GM19240 (cell line): ENCODE measurements around the gene PHLDB3.
"Not testable (repeated sequence)": the region's sequence is repeated elsewhere in the genome, so short reads cannot be mapped to it uniquely, and the experiment has no call there.

Experiments
- DNase-seq: peaks from one replicate; pipeline ENCODE4 v3.0.0; 2011; ENCODE audit warnings: low spot score; ENCODE audit not compliant: insufficient read length

PHLDB3 gene

DNA sequence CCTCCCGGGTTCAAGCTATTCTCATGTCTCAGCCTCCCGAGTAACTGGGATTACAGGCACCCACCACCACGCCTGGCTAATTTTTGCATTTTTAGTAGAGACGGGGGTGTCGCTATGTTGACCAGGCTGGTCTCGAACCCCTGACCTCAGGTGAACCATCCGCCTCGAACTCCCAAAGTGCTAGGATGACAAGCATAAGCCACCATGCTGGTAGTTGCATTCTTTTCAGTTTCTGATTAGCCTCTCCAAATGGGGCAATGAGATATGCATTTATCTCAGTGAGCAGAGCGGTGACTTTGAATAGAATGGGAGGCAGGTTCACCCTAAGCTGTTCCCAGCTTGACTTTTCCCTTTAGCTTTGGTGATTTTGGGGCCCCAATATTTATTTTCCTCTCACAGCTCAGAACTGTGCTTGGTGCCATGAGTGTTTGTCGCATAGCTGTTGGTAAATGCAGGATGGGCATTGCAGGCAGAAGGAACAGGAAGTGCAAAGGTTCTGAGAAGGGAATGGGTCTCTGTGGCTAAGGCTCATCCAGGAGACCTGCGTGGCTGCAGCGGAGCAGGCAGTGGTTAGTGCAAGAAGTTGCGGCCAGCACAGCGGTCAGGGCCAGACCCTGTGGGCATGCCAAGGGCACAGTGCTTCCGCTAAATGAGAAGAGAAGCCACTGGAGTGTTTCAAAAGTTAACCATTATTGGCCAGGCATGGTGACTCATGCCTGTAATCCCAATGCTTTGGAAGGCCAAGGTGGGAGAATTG lies 59.8 kb downstream of the PHLDB3 start:
- no peak for DNase-seq

DNA sequence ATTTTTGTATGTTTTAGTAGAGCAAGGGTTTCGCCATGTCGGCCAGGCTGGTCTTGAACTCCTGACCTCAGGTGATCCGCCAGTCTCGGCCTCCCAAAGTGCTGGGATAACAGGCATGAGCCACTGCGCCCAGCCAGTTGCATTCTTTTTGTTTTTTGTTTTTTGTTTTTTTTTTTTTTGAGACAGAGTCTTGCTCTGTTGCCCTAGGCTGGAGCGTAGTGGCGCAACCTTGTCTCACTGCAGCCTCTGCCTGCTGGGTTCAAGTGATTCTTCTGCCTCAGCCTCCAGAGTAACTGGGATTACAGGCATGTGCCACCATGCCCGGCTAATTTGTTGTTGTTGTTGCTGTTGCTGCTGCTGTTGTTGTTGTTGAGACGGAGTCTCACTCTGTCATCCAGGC lies 60.5 kb downstream of the PHLDB3 start:
- not testable (repeated sequence) for DNase-seq

DNA sequence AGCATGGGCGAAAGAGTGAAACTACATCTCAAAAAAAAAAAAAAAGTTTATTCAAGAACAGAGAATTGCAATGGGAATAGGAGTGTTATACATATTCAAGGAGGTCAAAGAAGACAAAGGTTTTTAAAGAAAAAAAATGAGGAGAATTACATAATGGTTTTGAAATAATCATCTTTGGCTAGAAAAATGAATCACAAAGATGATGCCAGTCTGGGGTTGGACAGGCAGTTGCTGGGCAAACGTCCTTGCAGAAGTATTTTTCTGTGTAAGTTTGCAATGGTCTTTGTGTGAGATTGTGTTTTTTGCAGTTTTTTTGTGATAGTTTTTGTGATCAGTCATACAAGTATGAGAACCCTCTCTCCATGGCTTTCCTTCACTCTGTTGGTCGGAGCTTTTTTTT lies 62.8 kb downstream of the PHLDB3 start:
- DNase-seq, result no peak

DNA sequence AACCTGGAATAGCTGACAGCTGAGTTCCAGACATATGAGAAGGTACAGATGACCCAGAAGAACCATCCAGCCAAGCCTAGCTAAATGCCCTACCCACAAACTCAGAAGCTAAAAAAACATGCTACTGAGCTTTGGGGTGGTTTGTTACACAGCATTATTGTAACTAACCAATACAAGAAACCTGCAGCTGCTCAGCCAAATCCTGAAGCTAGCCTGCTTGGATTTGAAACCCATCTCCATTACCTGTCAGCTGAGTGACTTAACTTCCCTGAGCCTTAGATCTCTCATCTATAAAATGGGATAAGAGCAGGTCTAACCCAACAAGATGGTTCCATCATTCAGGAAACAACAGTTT lies 64.9 kb downstream of the PHLDB3 start:
- DNase-seq, result no peak

DNA sequence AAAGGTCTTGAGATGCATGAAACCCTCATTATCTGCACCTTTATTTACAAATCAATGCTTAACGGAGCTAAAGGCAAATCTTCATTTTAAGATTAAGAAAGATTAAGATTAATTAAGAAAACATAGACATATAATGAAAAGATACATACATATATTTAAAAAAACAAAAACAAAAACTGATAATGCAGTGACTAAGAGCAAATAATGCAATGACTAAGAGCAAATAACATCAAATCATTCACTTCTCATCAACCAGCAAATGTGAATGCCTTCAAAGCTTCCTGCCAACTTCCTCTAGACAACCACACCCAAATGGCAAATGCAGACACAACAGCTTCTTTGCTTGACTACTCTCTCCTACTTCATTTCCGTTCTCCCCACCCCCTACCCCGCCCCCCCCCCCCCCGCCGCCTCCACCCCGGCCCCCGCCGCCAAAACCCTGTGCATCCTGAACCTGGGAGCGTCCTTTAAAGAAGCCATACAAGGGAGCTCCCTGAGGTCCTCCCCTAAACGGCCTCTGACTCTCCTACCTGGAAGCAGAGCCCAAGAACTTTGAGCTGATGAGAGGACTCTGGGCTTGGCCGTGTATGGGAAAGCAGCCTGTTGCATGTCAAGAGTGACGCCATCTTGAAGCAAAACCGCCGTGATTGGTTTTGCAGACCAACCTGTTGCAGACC lies 65.4 kb downstream of the PHLDB3 start:
- no peak for DNase-seq

DNA sequence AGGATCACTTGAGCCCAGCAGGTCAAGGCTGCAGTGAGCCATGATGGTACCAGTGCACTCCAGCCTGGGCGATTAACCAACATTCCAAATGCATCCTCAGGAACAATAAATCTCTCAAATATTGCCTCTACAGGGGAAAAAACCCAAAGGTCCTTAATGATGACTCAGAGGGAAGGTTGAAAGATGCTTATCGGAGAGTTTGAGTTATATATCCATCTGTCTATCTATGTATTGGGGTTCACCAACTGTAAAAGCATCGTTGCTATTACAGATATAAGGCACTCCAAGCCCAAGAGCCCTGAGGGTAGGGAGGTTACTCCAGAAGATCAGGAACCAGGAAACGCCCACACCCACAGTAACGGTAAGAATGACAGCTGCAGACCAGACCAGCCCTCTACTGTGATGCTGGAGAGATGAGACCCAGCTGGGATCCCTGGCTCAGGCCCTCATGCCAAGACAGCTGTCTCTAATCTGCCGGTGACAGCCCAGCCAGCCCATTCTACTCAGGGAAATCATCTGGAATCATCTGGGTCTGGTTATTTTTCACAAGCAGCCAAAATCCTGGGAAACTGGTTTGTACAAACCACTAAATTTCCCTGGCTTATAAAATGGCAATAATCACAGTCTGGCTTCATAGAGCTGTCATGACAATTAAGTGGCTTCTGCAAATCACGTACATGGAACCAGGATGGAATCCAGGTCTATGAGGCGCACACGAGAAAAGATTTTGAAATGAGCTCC lies 66.1 kb downstream of the PHLDB3 start:
- no peak for DNase-seq

DNA sequence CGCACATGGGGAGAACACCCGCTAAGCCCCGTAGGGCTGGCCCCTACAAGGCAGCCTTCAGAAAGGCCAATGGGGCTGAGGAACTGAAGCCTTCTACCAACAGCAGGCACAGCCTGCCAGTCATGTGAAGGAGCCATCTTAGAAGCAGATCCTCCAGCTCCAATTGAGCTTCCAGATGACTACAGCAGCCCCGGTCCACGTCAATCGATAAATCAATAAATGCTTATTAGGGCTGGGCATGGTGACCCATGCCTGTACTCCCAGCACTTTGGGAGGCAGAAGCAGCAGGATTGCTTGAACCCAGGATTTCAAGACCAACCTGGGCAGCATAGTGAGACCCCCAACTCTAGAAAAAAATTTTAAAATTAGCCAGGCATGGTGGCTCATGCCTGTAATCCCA lies 66.8 kb downstream of the PHLDB3 start:
- no peak for DNase-seq

DNA sequence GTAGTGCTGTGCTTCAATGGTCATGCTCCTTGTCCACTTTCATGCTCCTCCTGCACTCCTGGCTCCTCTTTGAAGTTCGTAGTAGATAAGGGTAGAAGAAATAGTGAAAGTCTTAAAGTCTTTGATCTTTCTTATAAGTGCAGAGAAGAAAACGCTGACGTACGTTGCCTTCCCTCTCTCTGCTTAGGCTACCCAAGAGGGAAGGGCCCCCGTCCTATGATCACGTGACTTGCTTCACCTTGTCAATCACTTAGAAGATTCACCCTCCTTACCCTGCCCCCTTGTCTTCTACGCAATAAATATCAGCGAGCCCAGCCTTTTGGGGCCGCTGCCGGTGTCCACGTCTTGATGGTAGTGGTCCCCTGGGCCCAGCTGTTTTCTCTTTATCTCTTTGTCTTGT lies 67.3 kb downstream of the PHLDB3 start:
- not testable (repeated sequence) for DNase-seq

DNA sequence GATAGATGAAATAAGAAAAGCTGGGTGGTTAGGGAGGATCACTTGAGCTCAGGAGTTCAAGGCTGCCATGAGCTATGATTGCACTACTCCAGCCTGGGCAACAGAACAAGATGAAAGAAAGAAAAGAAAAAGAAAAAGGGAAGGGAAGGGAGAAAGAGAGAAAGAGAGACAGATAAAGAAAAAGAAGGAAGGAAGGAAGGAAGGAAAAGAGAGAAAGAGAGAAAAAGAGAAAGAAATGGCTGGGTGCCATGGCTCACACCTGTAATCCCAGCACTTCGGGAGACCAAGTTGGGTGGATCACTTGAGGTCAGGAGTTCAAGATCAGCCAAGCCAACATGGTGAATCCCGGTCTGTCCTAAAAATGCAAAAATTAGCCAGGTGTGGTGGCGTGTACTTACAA lies 68.8 kb downstream of the PHLDB3 start:
- no peak for DNase-seq

DNA sequence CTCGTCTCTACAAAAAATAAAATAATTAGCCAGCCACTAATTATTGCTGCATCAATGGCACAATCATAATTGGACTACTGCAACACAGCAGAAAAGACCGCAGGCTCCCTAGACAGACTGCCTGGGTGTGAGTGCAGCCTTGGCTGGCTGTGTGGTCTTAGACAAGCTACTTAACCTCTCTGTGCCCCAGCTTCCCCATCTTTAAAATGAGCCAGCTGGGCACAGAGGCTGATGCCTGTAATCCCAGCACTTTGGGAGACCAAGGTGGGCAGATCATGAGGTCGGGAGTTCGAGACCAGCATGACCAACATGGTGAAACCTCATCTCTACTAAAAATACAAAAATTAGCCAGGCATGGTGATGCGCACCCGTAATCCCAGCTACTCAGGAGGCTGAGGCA lies 70.9 kb downstream of the PHLDB3 start:
- no peak for DNase-seq

DNA sequence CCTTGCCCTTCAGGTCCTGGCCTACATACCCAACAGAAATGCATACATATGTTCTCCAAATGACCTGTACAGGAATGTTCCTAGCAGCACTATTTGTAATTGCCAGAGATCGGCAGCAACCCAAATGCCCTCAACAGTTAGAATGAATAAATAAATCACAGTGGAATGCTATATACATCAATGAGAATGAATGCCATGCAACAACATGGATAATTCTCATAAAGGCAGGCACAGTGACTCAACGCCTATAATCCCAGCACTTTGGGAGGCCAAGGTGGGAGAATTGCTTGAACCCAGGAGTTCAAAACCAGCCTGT lies 71.2 kb downstream of the PHLDB3 start:
- DNase-seq, result no peak

DNA sequence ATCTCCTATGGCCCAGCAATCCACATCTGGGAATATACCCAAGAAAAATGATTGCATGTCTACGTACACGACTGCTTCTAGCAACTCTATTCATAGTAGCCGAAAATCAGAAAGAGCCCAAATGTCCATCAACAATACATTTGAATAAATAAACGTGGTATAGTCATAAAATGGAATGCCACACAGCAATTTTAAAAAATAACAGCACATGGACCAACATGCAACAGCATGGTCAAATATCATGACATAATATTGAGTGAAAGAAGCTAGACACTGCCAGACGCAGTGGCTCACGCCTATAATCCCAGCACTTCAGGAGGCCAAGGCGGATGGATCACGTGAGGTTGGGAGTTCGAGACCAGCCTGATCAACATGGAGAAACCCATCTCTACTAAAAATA lies 73.6 kb downstream of the PHLDB3 start:
- no peak for DNase-seq

DNA sequence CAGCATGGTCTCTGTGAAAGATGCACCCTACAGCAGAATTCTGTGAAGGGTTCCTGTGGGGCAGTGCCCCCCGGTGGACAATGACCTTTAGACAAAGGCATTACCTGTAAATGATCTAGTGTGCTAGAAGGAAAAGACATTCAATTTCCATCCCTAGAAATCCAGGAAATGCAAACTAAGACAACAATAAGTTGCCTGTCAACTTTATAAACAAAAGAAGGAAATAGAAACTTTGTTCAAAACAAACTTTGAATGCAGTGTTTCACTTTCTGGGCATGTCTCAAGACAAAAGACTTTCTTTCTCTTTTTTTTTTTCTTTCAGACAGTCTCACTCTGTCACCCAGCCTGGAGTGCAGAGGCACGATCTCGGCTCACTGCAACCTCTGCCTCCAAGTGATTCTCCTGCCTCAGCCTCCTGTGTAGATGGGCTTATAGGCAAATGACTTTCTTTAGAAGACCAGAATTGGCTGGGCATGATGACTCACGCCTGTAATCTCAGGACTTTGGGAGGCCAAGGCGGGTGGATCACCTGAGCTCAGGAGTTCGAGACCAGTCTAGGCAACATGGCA lies 74.3 kb downstream of the PHLDB3 start:
- DNase-seq, result no peak

DNA sequence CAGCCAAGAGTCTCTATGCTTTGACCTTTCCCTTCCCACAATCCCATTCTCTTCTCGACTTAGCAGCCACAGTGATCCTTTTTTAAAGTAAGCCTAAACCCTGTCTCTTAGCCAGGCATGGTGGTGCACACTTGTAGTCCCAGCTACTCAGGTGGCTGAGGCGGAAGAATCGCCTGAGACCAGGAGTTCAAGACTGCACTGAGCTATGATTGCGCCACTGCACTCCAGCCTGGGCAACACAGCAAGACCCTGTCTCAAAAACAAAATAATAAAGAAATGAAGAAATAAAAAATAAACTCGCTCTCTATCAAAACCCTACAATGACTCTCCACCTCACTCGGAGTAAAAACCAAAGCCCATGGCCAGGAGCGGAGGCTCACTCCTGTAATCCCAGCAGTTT lies 75.2 kb downstream of the PHLDB3 start:
- DNase-seq, result no peak

DNA sequence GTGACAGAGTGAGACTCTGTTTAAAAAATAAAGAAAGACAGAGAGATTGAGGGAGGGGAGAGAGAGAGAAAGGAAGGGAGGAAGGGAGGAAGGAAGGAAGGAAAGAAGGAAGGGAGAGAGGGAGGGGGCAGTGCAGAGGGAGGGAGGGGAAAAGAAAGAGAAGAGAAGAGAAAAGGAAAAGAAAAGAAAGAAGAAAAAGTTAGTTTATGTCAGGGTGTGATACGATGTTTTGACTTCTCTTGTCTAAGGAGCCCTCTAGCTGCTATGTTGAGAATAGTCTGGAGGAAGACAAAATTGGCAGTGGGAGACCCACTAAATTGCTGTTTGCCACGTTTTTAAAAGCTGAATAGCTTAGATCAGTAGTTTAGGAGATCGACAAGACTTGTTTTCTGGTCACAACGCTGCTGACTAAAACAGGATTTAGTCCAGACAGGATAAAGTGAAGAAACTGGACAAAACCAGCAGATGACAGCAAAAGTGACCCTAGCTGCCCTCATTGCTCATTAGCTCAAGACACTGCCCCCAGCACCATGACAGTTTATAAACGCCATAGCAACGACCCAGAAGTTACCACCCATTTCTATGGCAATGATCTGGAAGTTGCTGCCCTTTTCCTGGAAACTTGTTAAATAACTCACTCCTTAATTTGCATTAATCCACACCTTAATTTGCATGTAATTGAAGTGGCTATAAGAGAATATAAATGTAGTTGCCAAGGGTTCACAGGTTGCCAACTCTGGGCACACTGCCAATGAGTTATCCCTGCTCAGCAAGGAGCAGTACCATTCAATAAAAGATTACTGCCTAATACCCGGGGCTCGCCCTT lies 78.8 kb downstream of the PHLDB3 start:
- no peak for DNase-seq
